Smooth muscle cell of the brain vasculature (primary cell): ENCODE data around the gene MAMDC2.

Experiments used
- DNase-seq: peaks from one replicate; pipeline ENCODE4 v3.0.0-alpha.2; 2012; ENCODE audit warnings: low read depth, low spot score

MAMDC2 gene

GRCh38 chr9:70043689-70044489 is at the start of gene MAMDC2:
MAMDC2 (plus strand) TSS chr9:70043848; CDS start chr9:70044198, 350 bp downstream.
- DNase-seq: no peak

GRCh38 chr9:69995846-69996245 is 47.8 kb upstream of the MAMDC2 start:
- DNase-seq: no peak

GRCh38 chr9:69996967-69997366 is 46.7 kb upstream of the MAMDC2 start:
- DNase-seq: no peak

- no peak for DNase-seq
Observed at GRCh38 chr9:69997524-69997923, 46.1 kb upstream of the MAMDC2 start.

GRCh38 chr9:69999315-69999714 is 44.3 kb upstream of the MAMDC2 start:
- DNase-seq: no peak

GRCh38 chr9:70000469-70000868 is 43.2 kb upstream of the MAMDC2 start:
- DNase-seq: no peak

- no peak for DNase-seq
Observed at GRCh38 chr9:70003901-70004714, 39.5 kb upstream of the MAMDC2 start.

GRCh38 chr9:70006306-70006705 is 37.3 kb upstream of the MAMDC2 start:
- DNase-seq: no peak

- no peak for DNase-seq
Observed at GRCh38 chr9:70007831-70008230, 35.8 kb upstream of the MAMDC2 start.

- DNase-seq: no peak
Observed at GRCh38 chr9:70010015-70010414, 33.6 kb upstream of the MAMDC2 start.

- no peak for DNase-seq
Observed at GRCh38 chr9:70011366-70011765, 32.3 kb upstream of the MAMDC2 start.

- DNase-seq: no peak
Observed at GRCh38 chr9:70012569-70012968, 31.1 kb upstream of the MAMDC2 start.

- no peak for DNase-seq
Observed at GRCh38 chr9:70013598-70014196, 30.0 kb upstream of the MAMDC2 start.

- DNase-seq: no peak
Observed at GRCh38 chr9:70015099-70015498, 28.5 kb upstream of the MAMDC2 start.

GRCh38 chr9:70020217-70020616 is 23.4 kb upstream of the MAMDC2 start:
- DNase-seq: no peak

- DNase-seq: no peak
Observed at GRCh38 chr9:70020991-70021571, 22.6 kb upstream of the MAMDC2 start.

GRCh38 chr9:70028287-70028686 is 15.4 kb upstream of the MAMDC2 start:
- DNase-seq: no peak

GRCh38 chr9:70030156-70030555 is 13.5 kb upstream of the MAMDC2 start:
- DNase-seq: no peak

- DNase-seq: no peak
Observed at GRCh38 chr9:70031141-70031545, 12.5 kb upstream of the MAMDC2 start.

GRCh38 chr9:70034271-70034711 is 9.4 kb upstream of the MAMDC2 start:
- no peak for DNase-seq

GRCh38 chr9:70035691-70036090 is 8.0 kb upstream of the MAMDC2 start:
- DNase-seq: no peak

GRCh38 chr9:70036641-70037040 is 7.0 kb upstream of the MAMDC2 start:
- DNase-seq: no peak
